IMR-90 (cell line): ENCODE data around the gene ARRDC5. TPM values are rescaled to one million over a fixed set of nuclear protein-coding genes. Genes with fewer than 3 reads are reported as not detected.

Experiments
- ATAC-seq: fragments of 200-7000 bp; cut with Tn5 transposase; 2 replicates; pipeline ENCODE4 v1.9.1; 2020; ENCODE audit warnings: low read depth, mild to moderate bottlenecking, moderate library complexity
- BruUV-seq: library from RNA; stranded (reverse); fragments of 400-500 nt; replicated peaks from 2 replicates; lab custom pipeline; 2021; lab: Mats Ljungman, UMichigan
- CTCF ChIA-PET: fragments of 300-600 bp; formaldehyde crosslinking; extraction: SDS; loops from one replicate; lab custom pipeline; 2021; ENCODE audit warnings: antibody characterized with exemption; lab: Yijun Ruan, JAX
- POLR2A ChIA-PET: fragments of 300-600 bp; sonication (Branson Sonifier 250); formaldehyde crosslinking; loops from one replicate; lab custom pipeline; 2022; ENCODE audit warnings: antibody characterized with exemption; ENCODE audit not compliant: unreplicated experiment; lab: Charles Lee
- DNase-seq: peaks from one replicate; pipeline ENCODE4 v3.0.0; 2013
- H2AFZ ChIP-seq: replicated peaks from 2 replicates; pipeline ENCODE3; 2013; ENCODE audit warnings: low read length, mild to moderate bottlenecking; ENCODE audit not compliant: poor library complexity
- H2AK5ac ChIP-seq: 2 replicates; pipeline ENCODE4 v1.6.1; 2013; ENCODE audit warnings: low read depth, low read length, inconsistent platforms
- H2AK9ac ChIP-seq: replicated peaks from 2 replicates; pipeline ENCODE3; 2013; ENCODE audit warnings: mild to moderate bottlenecking, low read depth, low read length, moderate library complexity; ENCODE audit not compliant: poor library complexity
- H2BK120ac ChIP-seq: 2 replicates; pipeline ENCODE4 v1.6.1; 2013; ENCODE audit warnings: low read depth, low read length, inconsistent platforms
- H2BK15ac ChIP-seq: 3 replicates; pipeline ENCODE4 v1.6.1; 2013; ENCODE audit warnings: low read depth, low read length, inconsistent platforms
- H2BK20ac ChIP-seq: 2 replicates; pipeline ENCODE4 v1.6.1; 2013; ENCODE audit warnings: low read depth, mild to moderate bottlenecking, inconsistent platforms, low read length, moderate library complexity
- H2BK5ac ChIP-seq: 2 replicates; pipeline ENCODE4 v1.6.1; 2013; ENCODE audit warnings: mild to moderate bottlenecking, low read depth, low read length, inconsistent platforms; ENCODE audit not compliant: poor library complexity, severe bottlenecking
- H3K14ac ChIP-seq: replicated peaks from 2 replicates; pipeline ENCODE4 v1.6.1; 2013; ENCODE audit warnings: low read depth, low read length, inconsistent platforms
- H3K18ac ChIP-seq: 2 replicates; pipeline ENCODE4 v1.6.1; 2013; ENCODE audit warnings: low read depth, low read length, control low read depth
- H3K23ac ChIP-seq: 2 replicates; pipeline ENCODE4 v1.6.1; 2013; ENCODE audit warnings: low read depth, low read length, inconsistent platforms
- H3K27ac ChIP-seq: 2 replicates; pipeline ENCODE4 v1.5.1; 2013; ENCODE audit warnings: mild to moderate bottlenecking, control low read depth, low read length; ENCODE audit not compliant: insufficient read depth
- H3K27me3 ChIP-seq: 2 replicates; pipeline ENCODE4 v1.6.1; 2013; ENCODE audit warnings: low read length; ENCODE audit not compliant: control insufficient read depth, insufficient read depth
- H3K36me3 ChIP-seq: 2 replicates; pipeline ENCODE4 v1.6.1; 2013; ENCODE audit warnings: low read length, mixed read lengths; ENCODE audit not compliant: control insufficient read depth, insufficient read depth
- H3K4ac ChIP-seq: 2 replicates; pipeline ENCODE4 v1.6.1; 2013; ENCODE audit warnings: low read depth, low read length, inconsistent platforms
- H3K4me1 ChIP-seq: 2 replicates; pipeline ENCODE4 v1.6.1; 2013; ENCODE audit warnings: low read length, mixed read lengths; ENCODE audit not compliant: control insufficient read depth, insufficient read depth
- H3K4me2 ChIP-seq: 2 replicates; pipeline ENCODE4 v1.6.1; 2013; ENCODE audit warnings: low read depth, mild to moderate bottlenecking, control low read depth, low read length, moderate library complexity
- H3K4me3 ChIP-seq: 2 replicates; pipeline ENCODE4 v1.5.1; 2013; ENCODE audit warnings: low read depth, mild to moderate bottlenecking, control low read depth, low read length, moderate library complexity; ENCODE audit not compliant: insufficient read depth
- H3K56ac ChIP-seq: 2 replicates; pipeline ENCODE4 v1.6.1; 2013; ENCODE audit warnings: low read length, inconsistent platforms; ENCODE audit not compliant: insufficient read depth; ENCODE audit errors: extremely low read depth
- H3K79me1 ChIP-seq, 2 experiments: 2 replicates each; pipeline ENCODE4 v1.6.1; 2013; ENCODE audit warnings: low read length in 2 of 2, inconsistent platforms in 1 of 2, low read depth in 1 of 2
- H3K9ac ChIP-seq: 2 replicates; pipeline ENCODE4 v1.6.1; 2013; ENCODE audit warnings: low read depth, low read length, control low read depth
- H3K9me1 ChIP-seq: 2 replicates; pipeline ENCODE4 v1.6.1; 2013; ENCODE audit warnings: low read length, inconsistent platforms; ENCODE audit not compliant: insufficient read depth
- H3K9me3 ChIP-seq: 2 replicates; pipeline ENCODE4 v1.6.1; 2013; ENCODE audit warnings: low read length; ENCODE audit not compliant: control insufficient read depth, insufficient read depth
- H4K20me1 ChIP-seq: 2 replicates; pipeline ENCODE4 v1.6.1; 2013; ENCODE audit warnings: low read length, inconsistent platforms; ENCODE audit not compliant: insufficient read depth
- H4K5ac ChIP-seq: 2 replicates; pipeline ENCODE4 v1.6.1; 2013; ENCODE audit warnings: mild to moderate bottlenecking, low read depth, low read length, control low read depth
- H4K8ac ChIP-seq, 2 experiments: 2 replicates each; pipeline ENCODE4 v1.6.1; 2013; ENCODE audit warnings: low read depth in 2 of 2, low read length in 2 of 2, control low read depth in 1 of 2, inconsistent platforms in 1 of 2
- H4K91ac ChIP-seq: 2 replicates; pipeline ENCODE4 v1.6.1; 2013; ENCODE audit warnings: low read depth, low read length, inconsistent platforms; ENCODE audit not compliant: insufficient read depth
- BHLHE40 ChIP-seq: fragments of 150-350 bp; IDR thresholded peaks from 2 replicates; pipeline ENCODE4 v1.6.1; 2016; ENCODE audit warnings: mild to moderate bottlenecking, low read depth, low read length
- CEBPB ChIP-seq: IDR thresholded peaks from 2 replicates; pipeline ENCODE4 v1.6.1; 2012; ENCODE audit warnings: low read depth, low read length, improper control_type of control experiment
- CHD1 ChIP-seq: IDR thresholded peaks from 2 replicates; pipeline ENCODE4 v1.6.1; 2012; ENCODE audit warnings: low read depth, low read length, improper control_type of control experiment
- CTCF ChIP-seq: conservative IDR thresholded peaks from 2 replicates; pipeline ENCODE4 v1.5.1; 2012; ENCODE audit warnings: mild to moderate bottlenecking, low read depth, low read length, improper control_type of control experiment
- FOS ChIP-seq: fragments of 150-350 bp; IDR thresholded peaks from 2 replicates; pipeline ENCODE4 v1.6.1; 2016; ENCODE audit warnings: low read depth, low read length
- MAFK ChIP-seq: IDR thresholded peaks from 2 replicates; pipeline ENCODE4 v1.6.1; 2012; ENCODE audit warnings: low read depth, low read length, improper control_type of control experiment
- MAZ ChIP-seq: IDR thresholded peaks from 2 replicates; pipeline ENCODE4 v1.6.1; 2012; ENCODE audit warnings: low read depth, mild to moderate bottlenecking, low read length, improper control_type of control experiment, moderate library complexity, borderline replicate concordance
- MXI1 ChIP-seq: IDR thresholded peaks from 2 replicates; pipeline ENCODE4 v1.6.1; 2012; ENCODE audit warnings: low read depth, mild to moderate bottlenecking, low read length, moderate library complexity, borderline replicate concordance
- NFE2L2 ChIP-seq: fragments of 150-350 bp; IDR thresholded peaks from 2 replicates; pipeline ENCODE4 v1.6.1; 2016; ENCODE audit warnings: low read depth, mild to moderate bottlenecking, low read length
- POLR2A ChIP-seq: IDR thresholded peaks from 2 replicates; pipeline ENCODE4 v1.6.1; 2012; ENCODE audit warnings: mild to moderate bottlenecking, low read depth, low read length
- RAD21 ChIP-seq: IDR thresholded peaks from 2 replicates; pipeline ENCODE4 v1.6.1; 2012; ENCODE audit warnings: low read length, improper control_type of control experiment
- RCOR1 ChIP-seq: IDR thresholded peaks from 2 replicates; pipeline ENCODE4 v1.6.1; 2012; ENCODE audit warnings: mild to moderate bottlenecking, low read length, improper control_type of control experiment; ENCODE audit not compliant: insufficient replicate concordance
- RFX5 ChIP-seq: IDR thresholded peaks from 2 replicates; pipeline ENCODE4 v1.8.0; 2012; ENCODE audit warnings: low read depth, mild to moderate bottlenecking, low read length, moderate library complexity
- SMC3 ChIP-seq: fragments of 150-350 bp; IDR thresholded peaks from 2 replicates; pipeline ENCODE4 v1.6.1; 2016; ENCODE audit warnings: low read depth, mild to moderate bottlenecking, antibody characterized with exemption, low read length, moderate library complexity
- USF2 ChIP-seq: fragments of 150-350 bp; IDR thresholded peaks from 2 replicates; pipeline ENCODE4 v1.6.1; 2017; ENCODE audit warnings: mild to moderate bottlenecking, antibody characterized with exemption, low read length, low read depth
- WGBS, 2 experiments: methylation state at CpG; one replicate each; pipeline versions ENCODE4 v1.1.5 to v1.1.7; 2013; ENCODE audit warnings: missing lambda C conversion rate in 2 of 2; ENCODE audit not compliant: insufficient read length in 1 of 2; ENCODE audit errors: extremely low coverage in 2 of 2; 5-methylcytosine and 5-hydroxymethylcytosine counted together
- dilution Hi-C: fragments of 300-500 bp; cut with HindIII; formaldehyde crosslinking; loops from one replicate; pipeline ENCODE4 v1.14.3; 2018; ENCODE audit warnings: low sequenced_read_pairs; ENCODE audit not compliant: unreplicated experiment
- in situ Hi-C: fragments of 300-500 bp; cut with MboI; formaldehyde crosslinking; loops from 3 replicates; pipeline ENCODE4 v1.14.3; 2019; ENCODE audit warnings: low sequenced_read_pairs, inconsistent platforms, mixed read lengths
- intact Hi-C: fragments of 100-400 bp; cut with micrococcal nuclease; formaldehyde crosslinking; loops from 2 replicates; pipeline ENCODE4 v1.10.0; 2022
- polyA plus RNA-seq, 3 experiments: library from polyadenylated mRNA; depleted of rRNA; stranded (reverse); fragments of >200 nt; gene quantifications; 2 replicates each; pipeline ENCODE4 v1.2.3, GENCODE V29; 2012; ENCODE audit warnings: low replicate concordance in 1 of 3
- total RNA-seq: library from RNA; depleted of rRNA; stranded (reverse); fragments of >200 nt; gene quantifications from 2 replicates; pipeline ENCODE4 v1.2.3, GENCODE V29; 2012

The ARRDC5 gene
- total and polyA plus RNA-seq, 2 of the 4 experiments (the other 2 are of a cell fraction), result not detected

- Histone ChIP-seq H3K9me3 (no peaks in the 10 kb centered on the region), H3K18ac (no peak overlapping the region), H3K27ac (no peak overlapping the region), H3K4me3 (no peak overlapping the region), H3K4me2 (no peak overlapping the region), H4K91ac (no peak overlapping the region), H3K9me1 (0 out of 2 replicates have a peak, but pooled peaks cover 6% of the 10 kb centered on the region), H2AK5ac (no peak overlapping the region; the same call in 1 of the 2 replicates), H4K8ac (no peak overlapping the region), H2AFZ (peak overlapping the region; percentile 5), H2BK5ac (no peak overlapping the region), H3K9ac (no peak overlapping the region), H2BK20ac (no peak overlapping the region), H3K4me1 (peaks cover 4% of the 10 kb centered on the region; the same call in 1 of the 2 replicates), H2BK120ac (no peak overlapping the region), H3K79me1 (peaks cover 23 to 57% of the 10 kb centered on the region in 2 experiments), H3K4ac (no peak overlapping the region), H3K36me3 (no peaks in the 10 kb centered on the region; the same call in 1 of the 2 replicates), H2BK15ac (no peak overlapping the region), H3K56ac (no peak overlapping the region), H2AK9ac (peak overlapping the region; percentile 15), H4K20me1 (peaks cover 61% of the 10 kb centered on the region), H3K27me3 (no peaks in the 10 kb centered on the region), H3K23ac (no peak overlapping the region), H3K14ac (no peak overlapping the region), H4K5ac (no peak overlapping the region)
- in situ Hi-C loops (no loop called here), dilution Hi-C loops (no loop called here), intact Hi-C loops (no loop called here)
- ATAC-seq, result no peak
- no TSS peak for BruUV-seq
- CTCF ChIA-PET, result no interaction called here
- POLR2A ChIA-PET, result no interaction called here
- 90% methylated on average over 12 of the region's 21 CpGs; no CpG with 5 or more reads in 1 of the 2 experiments for WGBS, 2 experiments
- TF ChIP-seq SMC3 (no peak), RAD21 (no peak), MXI1 (no peak), BHLHE40 (no peak), RCOR1 (no peak), FOS (no peak), CTCF (no peak), CHD1 (no peak), CEBPB (no peak), NFE2L2 (no peak), POLR2A (no peak), RFX5 (no peak), MAFK (no peak), MAZ (no peak), USF2 (no peak)
- DNase-seq, result no peak
Observed at GRCh38 chr19:4923276-4923747, 20.6 kb upstream of the ARRDC5 start.
